Measurements from ENCODE around the gene TRIM27.
"Not testable (repeated sequence)": the region's sequence is repeated elsewhere in the genome, so short reads cannot be mapped to it uniquely, and the experiment has no call there.

Gene TRIM27

GRCh38 chr6:28900577-28901256, 23.1 kb downstream of the TRIM27 start:
- in situ Hi-C loops (cut with MboI; ENCODE audit: low sequenced_read_pairs): no loop called here

- in situ Hi-C loops (cut with MboI; ENCODE audit: low sequenced_read_pairs): no loop called here
These were observed 25.1 kb downstream of the TRIM27 start for GRCh38 chr6:28898710-28898965.

GRCh38 chr6:28897369-28897745, 26.4 kb downstream of the TRIM27 start:
- in situ Hi-C loops (cut with MboI; ENCODE audit: low sequenced_read_pairs): no loop called here

- in situ Hi-C loops (cut with MboI; ENCODE audit: low sequenced_read_pairs): no loop called here
These were observed 27.0 kb downstream of the TRIM27 start for GRCh38 chr6:28896505-28897368.

- in situ Hi-C loops (cut with MboI; ENCODE audit: low sequenced_read_pairs): no loop called here
These were observed 28.5 kb downstream of the TRIM27 start for GRCh38 chr6:28895131-28895812.

- in situ Hi-C loops (cut with MboI; ENCODE audit: low sequenced_read_pairs): no loop called here
These were observed 30.5 kb downstream of the TRIM27 start for GRCh38 chr6:28893172-28893799.

GRCh38 chr6:28892525-28892924, 31.3 kb downstream of the TRIM27 start:
- in situ Hi-C loops (cut with MboI; ENCODE audit: low sequenced_read_pairs): no loop called here

- in situ Hi-C loops (cut with MboI; ENCODE audit: low sequenced_read_pairs): no loop called here
These were observed 35.8 kb downstream of the TRIM27 start for GRCh38 chr6:28887796-28888496.

- in situ Hi-C loops (cut with MboI; ENCODE audit: low sequenced_read_pairs): no loop called here
These were observed 37.7 kb downstream of the TRIM27 start for GRCh38 chr6:28886079-28886439.

GRCh38 chr6:28884423-28885131, 39.2 kb downstream of the TRIM27 start:
- in situ Hi-C loops (cut with MboI; ENCODE audit: low sequenced_read_pairs): no loop called here

GRCh38 chr6:28880894-28881780, 42.6 kb downstream of the TRIM27 start:
- in situ Hi-C loops (cut with MboI; ENCODE audit: low sequenced_read_pairs): no loop called here

GRCh38 chr6:28880519-28880893, 43.3 kb downstream of the TRIM27 start:
- in situ Hi-C loops (cut with MboI; ENCODE audit: low sequenced_read_pairs): no loop called here

GRCh38 chr6:28876710-28877109, 47.1 kb downstream of the TRIM27 start:
- in situ Hi-C loops (cut with MboI; ENCODE audit: low sequenced_read_pairs): no loop called here

GRCh38 chr6:28875191-28875747, 48.5 kb downstream of the TRIM27 start:
- in situ Hi-C loops (cut with MboI; ENCODE audit: low sequenced_read_pairs): no loop called here

- in situ Hi-C loops (cut with MboI; ENCODE audit: low sequenced_read_pairs): not testable (repeated sequence)
These were observed 51.5 kb downstream of the TRIM27 start for GRCh38 chr6:28872157-28872817.

- in situ Hi-C loops (cut with MboI; ENCODE audit: low sequenced_read_pairs): no loop called here
These were observed 52.2 kb downstream of the TRIM27 start for GRCh38 chr6:28871335-28872156.

GRCh38 chr6:28868873-28869272, 54.9 kb downstream of the TRIM27 start:
- in situ Hi-C loops (cut with MboI; ENCODE audit: low sequenced_read_pairs): no loop called here

GRCh38 chr6:28867086-28867409, 56.7 kb downstream of the TRIM27 start:
- in situ Hi-C loops (cut with MboI; ENCODE audit: low sequenced_read_pairs): no loop called here
